NCI-H128 (cell line): Measurements from ENCODE around the gene SIM1.

Source experiments
- DNase-seq: peaks from one replicate; lab custom pipeline; 2025; ENCODE audit not compliant: unreplicated experiment; lab: John Stamatoyannopoulos, UW

Gene SIM1

GRCh38 chr6:100464903-100465700 lies at the start of gene SIM1:
Gene SIM1, minus strand, starts transcription at chr6:100464921. Its CDS starts 1,453 bp downstream, at chr6:100463468.
- DNase-seq, result peak; percentile 56

GRCh38 chr6:100512203-100512862 lies 47.6 kb upstream of the SIM1 start:
- no peak for DNase-seq

GRCh38 chr6:100509101-100509500 lies 44.4 kb upstream of the SIM1 start:
- DNase-seq, result no peak

- DNase-seq, result no peak
These were observed 41.9 kb upstream of the SIM1 start for GRCh38 chr6:100506651-100507050.

GRCh38 chr6:100504786-100505737 lies 40.3 kb upstream of the SIM1 start:
- no peak for DNase-seq

GRCh38 chr6:100503043-100503705 lies 38.5 kb upstream of the SIM1 start:
- DNase-seq, result no peak

- no peak for DNase-seq
These were observed 28.6 kb upstream of the SIM1 start for GRCh38 chr6:100493206-100493888.

GRCh38 chr6:100491952-100492670 lies 27.4 kb upstream of the SIM1 start:
- no peak for DNase-seq

- no peak for DNase-seq
These were observed 25.3 kb upstream of the SIM1 start for GRCh38 chr6:100490065-100490464.

- no peak for DNase-seq
These were observed 23.5 kb upstream of the SIM1 start for GRCh38 chr6:100488244-100488643.

- no peak for DNase-seq
These were observed 22.9 kb upstream of the SIM1 start for GRCh38 chr6:100487638-100488037.

GRCh38 chr6:100485268-100485667 lies 20.5 kb upstream of the SIM1 start:
- DNase-seq, result no peak

GRCh38 chr6:100484474-100484873 lies 19.8 kb upstream of the SIM1 start:
- DNase-seq, result no peak

- DNase-seq, result no peak
These were observed 18.0 kb upstream of the SIM1 start for GRCh38 chr6:100482698-100483097.

GRCh38 chr6:100479179-100480035 lies 14.7 kb upstream of the SIM1 start:
- DNase-seq, result no peak

- no peak for DNase-seq
These were observed 11.0 kb upstream of the SIM1 start for GRCh38 chr6:100475554-100476320.

- no peak for DNase-seq
These were observed 8.5 kb upstream of the SIM1 start for GRCh38 chr6:100473182-100473581.

- no peak for DNase-seq
These were observed 8.0 kb upstream of the SIM1 start for GRCh38 chr6:100472674-100473073.
